Stomach (tissue), 4 donors: Measurements from ENCODE around the gene DTX3.

ENCODE experiments used
- CTCF ChIP-seq, 7 experiments: fragments of 450-650 bp in 4 of 7; fragments of 200-600 bp in 3 of 7; sonication (generic) in 3 of 7; IDR thresholded peaks; one replicate each; pipeline ENCODE4 v1.5.1; 2016 to 2019; ENCODE audit warnings: antibody characterized with exemption in 7 of 7, control low read depth in 2 of 7, mild to moderate bottlenecking in 1 of 7
- EP300 ChIP-seq: sonication (generic); formaldehyde crosslinking; IDR thresholded peaks from one replicate; pipeline ENCODE4 v1.6.1; 2017; ENCODE audit warnings: antibody characterized with exemption
- POLR2A ChIP-seq, 4 donors: fragments of 450-650 bp; IDR thresholded peaks; one replicate each; pipeline ENCODE4 v1.6.1; 2016; ENCODE audit warnings: antibody characterized with exemption in 4 of 4, control low read depth in 2 of 4, mild to moderate bottlenecking in 1 of 4, moderate library complexity in 1 of 4
- POLR2AphosphoS5 ChIP-seq, 3 donors: sonication (generic); formaldehyde crosslinking; IDR thresholded peaks; one replicate each; pipeline ENCODE4 v1.6.1; 2016; ENCODE audit warnings: antibody characterized with exemption in 3 of 3

- TF ChIP-seq POLR2AphosphoS5 (IDR thresholded peaks at IDR 0.05) (no peak), POLR2A (IDR thresholded peaks at IDR 0.05) (no peak), CTCF (IDR thresholded peaks at IDR 0.05) (no peak), EP300 (no peak)
Observed at GRCh38 chr12:57655541-57656240, 51.1 kb downstream of the DTX3 start.
